ENCODE measurements around the gene BARHL1.

Gene BARHL1

DNA sequence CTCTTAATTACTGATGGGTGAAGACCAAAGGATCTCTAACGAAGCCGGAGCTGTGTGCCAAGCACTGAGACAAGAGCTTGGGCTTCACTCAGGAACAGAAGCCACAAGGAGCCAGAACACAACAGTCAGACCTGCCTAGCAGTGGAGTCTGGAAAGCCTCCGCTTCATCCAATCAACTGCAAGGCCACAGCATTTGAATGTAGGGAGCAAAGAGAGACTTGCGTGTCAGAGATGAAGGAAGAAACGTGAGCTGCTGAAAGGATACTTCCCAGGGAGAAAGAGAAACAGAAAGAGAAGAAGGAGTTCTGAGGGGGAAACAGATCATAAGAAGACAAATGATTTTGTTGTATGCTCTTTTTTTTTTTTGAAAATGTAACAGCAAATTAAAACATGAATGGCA, 43.9 kb downstream of the BARHL1 start:
- DNase-seq: no peak

GRCh38 chr9:132627106-132627505, 44.7 kb downstream of the BARHL1 start:
- DNase-seq: no peak

DNA sequence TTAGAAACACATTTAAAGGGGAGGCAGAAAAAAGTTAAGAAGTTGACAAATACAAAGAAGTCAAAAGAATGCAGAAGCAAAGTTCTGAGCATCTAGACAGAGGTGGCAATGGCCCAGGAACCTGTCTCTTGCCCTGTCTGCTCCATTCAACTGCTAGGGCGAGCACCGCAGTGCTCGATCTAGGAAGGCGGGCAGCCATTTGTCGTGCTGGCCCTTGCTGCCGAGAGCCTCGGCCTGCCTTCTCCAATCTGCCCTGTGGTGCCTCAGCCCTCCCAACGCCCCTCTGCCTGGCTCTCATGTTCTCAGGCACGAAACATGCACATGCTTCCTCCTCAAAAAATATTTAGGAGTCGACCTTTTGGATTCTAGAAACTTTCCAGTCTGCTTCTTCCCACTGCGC, 45.2 kb downstream of the BARHL1 start:
- DNase-seq: no peak

- no peak for DNase-seq
Observed at GRCh38 chr9:132628746-132629145, 46.3 kb downstream of the BARHL1 start.

DNA sequence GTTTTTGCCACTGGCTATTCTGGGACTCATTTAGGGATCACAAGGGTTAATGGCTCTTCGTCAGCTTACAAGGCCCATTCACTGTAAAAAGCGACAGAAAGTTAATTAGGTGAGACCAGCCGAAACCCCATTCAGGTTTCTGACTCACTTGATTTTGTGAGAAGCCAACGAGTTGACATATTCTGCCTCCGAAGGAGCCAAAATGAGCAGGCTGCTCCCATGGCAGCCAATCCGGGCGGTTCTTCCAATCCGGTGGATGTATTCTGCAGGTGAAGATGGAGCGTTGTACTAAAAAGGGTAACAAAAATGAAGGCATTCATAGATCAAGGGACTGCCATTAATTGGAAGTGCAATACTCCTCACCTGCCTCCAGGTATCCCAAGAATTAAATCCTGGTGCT, 47.7 kb downstream of the BARHL1 start:
- no peak for DNase-seq

DNA sequence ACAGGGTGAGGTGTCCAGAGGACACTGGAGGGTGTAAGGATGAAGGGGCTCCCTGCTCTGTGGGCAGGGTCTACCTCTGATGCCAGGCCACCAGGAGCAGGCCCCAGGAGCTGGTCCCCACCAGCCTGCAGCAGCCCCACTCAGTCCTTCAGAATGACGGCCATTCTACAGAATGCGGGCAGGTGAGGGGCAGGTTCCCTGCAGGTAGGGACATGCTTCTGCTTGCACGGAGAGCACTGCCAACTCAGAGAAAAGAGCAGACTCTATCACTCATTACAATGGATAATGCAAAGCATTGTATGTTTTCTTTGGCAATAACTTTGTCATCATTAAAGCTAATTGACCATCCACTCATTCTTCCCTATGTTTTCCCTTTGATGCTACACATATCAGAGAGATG, 48.4 kb downstream of the BARHL1 start:
- no peak for DNase-seq

DNA sequence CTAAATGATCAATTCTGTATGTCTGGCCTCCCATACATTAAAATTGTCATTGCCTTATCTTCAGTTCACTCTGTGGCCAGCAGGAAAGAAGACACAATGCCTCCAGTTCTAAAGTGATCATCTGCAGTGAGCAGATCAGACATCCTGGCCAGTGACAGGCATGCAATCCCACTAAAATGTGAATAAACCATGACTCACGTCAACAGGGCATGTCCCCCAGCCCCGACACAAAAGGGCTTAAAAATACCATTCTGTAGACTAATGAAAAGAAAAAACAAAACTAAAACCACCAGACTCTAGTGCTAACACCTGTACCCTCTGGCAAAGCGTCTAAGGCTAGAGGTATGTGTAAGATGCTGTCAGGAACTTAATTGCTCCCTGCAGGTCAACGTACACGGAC, 48.9 kb downstream of the BARHL1 start:
- no peak for DNase-seq

GRCh38 chr9:132631685-132632084, 49.3 kb downstream of the BARHL1 start:
- no peak for DNase-seq

- no peak for DNase-seq
Observed at GRCh38 chr9:132632413-132633129, 50.2 kb downstream of the BARHL1 start.

GRCh38 chr9:132634327-132634726, 51.9 kb downstream of the BARHL1 start:
- no peak for DNase-seq

- no peak for DNase-seq
Observed at GRCh38 chr9:132637351-132637750, 54.9 kb downstream of the BARHL1 start.

GRCh38 chr9:132637801-132638200, 55.4 kb downstream of the BARHL1 start:
- DNase-seq: no peak

- DNase-seq: no peak
Observed at GRCh38 chr9:132638240-132638639, 55.8 kb downstream of the BARHL1 start.

DNA sequence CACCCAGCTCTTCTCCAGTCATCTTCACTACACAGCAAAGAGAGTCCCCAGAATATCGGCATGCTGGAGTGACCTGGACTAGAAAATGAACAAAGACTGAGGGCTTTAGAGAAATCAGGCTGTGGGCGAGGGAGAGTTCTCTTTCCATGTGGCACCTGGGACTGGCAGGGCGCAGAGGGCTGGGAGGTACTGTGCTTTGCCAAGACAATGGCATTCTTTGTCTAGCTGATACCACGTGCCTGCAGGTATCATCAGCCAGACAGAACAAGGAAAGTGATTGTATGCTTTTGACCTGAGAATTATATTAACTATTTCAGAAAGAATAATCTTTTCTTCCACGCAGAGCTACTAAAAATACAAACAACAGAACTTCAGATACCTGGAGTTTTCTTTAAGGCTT, 56.9 kb downstream of the BARHL1 start:
- DNase-seq: no peak

Data from CD4-positive, alpha-beta T cell treated with Interleukin-17A for 1 hour (primary cell).